ENCODE measurements around the gene RPGR.

RPGR gene

GRCh38 chrX:38271154-38271716 lies 56.1 kb downstream of the RPGR start:
- in situ Hi-C loops (cut with MboI; ENCODE audit: low pct_unique_long_range_greater_than_20kb, low sequenced_read_pairs), result no loop called here

GRCh38 chrX:38268011-38268410 lies 59.3 kb downstream of the RPGR start:
- DNase-seq, result peak; percentile 21
- in situ Hi-C loops (cut with MboI; ENCODE audit: low pct_unique_long_range_greater_than_20kb, low sequenced_read_pairs), result no loop called here

More at GRCh38 chrX:38271154-38271716, 56.1 kb downstream of the RPGR start:
- peak; percentile 14 for DNase-seq

- in situ Hi-C loops (cut with MboI; ENCODE audit: low pct_unique_long_range_greater_than_20kb, low sequenced_read_pairs), result no loop called here
- DNase-seq, result no peak
Observed at GRCh38 chrX:38262715-38263620, 64.3 kb downstream of the RPGR start.

GRCh38 chrX:38260231-38260630 lies 67.1 kb downstream of the RPGR start:
- in situ Hi-C loops (cut with MboI; ENCODE audit: low pct_unique_long_range_greater_than_20kb, low sequenced_read_pairs), result no loop called here
- DNase-seq, result peak; percentile 54

GRCh38 chrX:38256019-38256418 lies 71.3 kb downstream of the RPGR start:
- in situ Hi-C loops (cut with MboI; ENCODE audit: low pct_unique_long_range_greater_than_20kb, low sequenced_read_pairs), result no loop called here
- no peak for DNase-seq

GRCh38 chrX:38249965-38250364 lies 77.3 kb downstream of the RPGR start:
- DNase-seq, result no peak
- in situ Hi-C loops (cut with MboI; ENCODE audit: low pct_unique_long_range_greater_than_20kb, low sequenced_read_pairs), result no loop called here

GRCh38 chrX:38247051-38247450 lies 80.3 kb downstream of the RPGR start:
- DNase-seq, result no peak
- in situ Hi-C loops (cut with MboI; ENCODE audit: low pct_unique_long_range_greater_than_20kb, low sequenced_read_pairs), result no loop called here

GRCh38 chrX:38240541-38240940 lies 86.8 kb downstream of the RPGR start:
- DNase-seq, result no peak
- in situ Hi-C loops (cut with MboI; ENCODE audit: low pct_unique_long_range_greater_than_20kb, low sequenced_read_pairs), result no loop called here

GRCh38 chrX:38236901-38237615 lies 90.3 kb downstream of the RPGR start:
- DNase-seq, result no peak
- in situ Hi-C loops (cut with MboI; ENCODE audit: low pct_unique_long_range_greater_than_20kb, low sequenced_read_pairs), result no loop called here

GRCh38 chrX:38233891-38234667 lies 93.2 kb downstream of the RPGR start:
- in situ Hi-C loops (cut with MboI; ENCODE audit: low pct_unique_long_range_greater_than_20kb, low sequenced_read_pairs), result no loop called here

GRCh38 chrX:38232079-38232686 lies 95.1 kb downstream of the RPGR start:
- DNase-seq, result no peak
- in situ Hi-C loops (cut with MboI; ENCODE audit: low pct_unique_long_range_greater_than_20kb, low sequenced_read_pairs), result no loop called here

More at GRCh38 chrX:38233891-38234667, 93.2 kb downstream of the RPGR start:
- DNase-seq, result no peak

- in situ Hi-C loops (cut with MboI; ENCODE audit: low pct_unique_long_range_greater_than_20kb, low sequenced_read_pairs), result no loop called here
- DNase-seq, result no peak
Observed at GRCh38 chrX:38225093-38225492, 102.2 kb downstream of the RPGR start.

- DNase-seq, result no peak
- in situ Hi-C loops (cut with MboI; ENCODE audit: low pct_unique_long_range_greater_than_20kb, low sequenced_read_pairs), result no loop called here
Observed at GRCh38 chrX:38224160-38224559, 103.1 kb downstream of the RPGR start.

GRCh38 chrX:38221391-38221929 lies 105.8 kb downstream of the RPGR start:
- in situ Hi-C loops (cut with MboI; ENCODE audit: low pct_unique_long_range_greater_than_20kb, low sequenced_read_pairs), result no loop called here
- no peak for DNase-seq

GRCh38 chrX:38220415-38221390 lies 106.6 kb downstream of the RPGR start, which contains the start of gene SRPX:
Gene SRPX, minus strand, starts transcription at chrX:38220871. Its CDS starts 79 bp downstream, at chrX:38220792.
- no peak for DNase-seq
- in situ Hi-C loops (cut with MboI; ENCODE audit: low pct_unique_long_range_greater_than_20kb, low sequenced_read_pairs), result no loop called here

GRCh38 chrX:38220024-38220414 lies 107.3 kb downstream of the RPGR start:
- peak; percentile 69 for DNase-seq
- in situ Hi-C loops (cut with MboI; ENCODE audit: low pct_unique_long_range_greater_than_20kb, low sequenced_read_pairs), result no loop called here

Measured in KBM-7 (cell line).